PC-3 (cell line): ENCODE measurements around the gene TMEM59L.

Experiments
- EZH2 ChIP-seq: fragments of 300-600 bp; sonication (generic); IDR thresholded peaks from one replicate; pipeline ENCODE4 v1.6.1; 2017; ENCODE audit warnings: antibody characterized with exemption, mild to moderate bottlenecking, low read length; ENCODE audit not compliant: unreplicated experiment
- EZH2phosphoT487 ChIP-seq: fragments of 300-600 bp; sonication (generic); IDR thresholded peaks from 2 replicates; pipeline ENCODE4 v1.6.1; 2018; ENCODE audit warnings: mild to moderate bottlenecking, antibody characterized with exemption, low read length, borderline replicate concordance
- TF ChIP-seq, protein P1 (sequence below): fragments of 300-600 bp; sonication (generic); conservative IDR thresholded peaks from 2 replicates; pipeline ENCODE4 v1.5.1; 2017; ENCODE audit warnings: antibody characterized with exemption, low read depth, mild to moderate bottlenecking, low read length

- TF ChIP-seq, protein P1, sequence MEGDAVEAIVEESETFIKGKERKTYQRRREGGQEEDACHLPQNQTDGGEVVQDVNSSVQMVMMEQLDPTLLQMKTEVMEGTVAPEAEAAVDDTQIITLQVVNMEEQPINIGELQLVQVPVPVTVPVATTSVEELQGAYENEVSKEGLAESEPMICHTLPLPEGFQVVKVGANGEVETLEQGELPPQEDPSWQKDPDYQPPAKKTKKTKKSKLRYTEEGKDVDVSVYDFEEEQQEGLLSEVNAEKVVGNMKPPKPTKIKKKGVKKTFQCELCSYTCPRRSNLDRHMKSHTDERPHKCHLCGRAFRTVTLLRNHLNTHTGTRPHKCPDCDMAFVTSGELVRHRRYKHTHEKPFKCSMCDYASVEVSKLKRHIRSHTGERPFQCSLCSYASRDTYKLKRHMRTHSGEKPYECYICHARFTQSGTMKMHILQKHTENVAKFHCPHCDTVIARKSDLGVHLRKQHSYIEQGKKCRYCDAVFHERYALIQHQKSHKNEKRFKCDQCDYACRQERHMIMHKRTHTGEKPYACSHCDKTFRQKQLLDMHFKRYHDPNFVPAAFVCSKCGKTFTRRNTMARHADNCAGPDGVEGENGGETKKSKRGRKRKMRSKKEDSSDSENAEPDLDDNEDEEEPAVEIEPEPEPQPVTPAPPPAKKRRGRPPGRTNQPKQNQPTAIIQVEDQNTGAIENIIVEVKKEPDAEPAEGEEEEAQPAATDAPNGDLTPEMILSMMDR, result no peak
- no peak for TF ChIP-seq EZH2phosphoT487
- no peak for TF ChIP-seq EZH2
These were observed 46.8 kb downstream of the TMEM59L start for GRCh38 chr19:18659281-18660050.
